ENCODE results near the gene BRI3. TPM values are rescaled to one million over a fixed set of nuclear protein-coding genes. Genes with fewer than 3 reads are reported as not detected.

Gene BRI3
- total RNA-seq, 2 experiments from 2014 or later = 57.0 to 59.3 TPM

DNA sequence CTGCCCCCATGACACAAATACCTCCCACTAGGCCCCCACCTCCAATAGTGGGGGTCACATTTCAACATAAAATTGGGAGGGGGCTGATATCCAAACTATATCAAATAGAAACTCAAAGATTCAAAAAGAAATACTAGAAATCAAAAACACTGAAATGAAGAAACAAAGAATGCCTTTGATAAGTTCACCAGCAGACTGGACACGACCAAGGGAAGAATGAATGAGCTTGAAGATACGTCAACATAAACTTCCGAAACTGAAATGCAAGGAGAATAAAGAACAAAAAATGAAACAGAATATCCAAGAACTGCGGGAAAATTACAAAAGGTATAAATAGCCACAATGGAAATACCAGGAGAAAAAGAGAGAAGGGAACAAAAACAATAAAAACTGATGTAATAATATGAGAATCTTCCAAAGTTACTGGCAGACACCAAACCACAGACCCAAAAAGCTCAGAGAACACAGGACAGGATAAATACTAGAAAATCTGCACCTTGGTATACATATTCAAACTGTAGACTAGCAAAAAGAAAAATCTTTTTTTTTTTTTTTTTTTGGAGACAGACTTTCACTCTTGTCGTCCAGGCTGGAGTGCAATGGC lies 49.5 kb downstream of the BRI3 start:
- POLR2A ChIA-PET = no interaction called here
- CTCF ChIA-PET = no interaction called here

DNA sequence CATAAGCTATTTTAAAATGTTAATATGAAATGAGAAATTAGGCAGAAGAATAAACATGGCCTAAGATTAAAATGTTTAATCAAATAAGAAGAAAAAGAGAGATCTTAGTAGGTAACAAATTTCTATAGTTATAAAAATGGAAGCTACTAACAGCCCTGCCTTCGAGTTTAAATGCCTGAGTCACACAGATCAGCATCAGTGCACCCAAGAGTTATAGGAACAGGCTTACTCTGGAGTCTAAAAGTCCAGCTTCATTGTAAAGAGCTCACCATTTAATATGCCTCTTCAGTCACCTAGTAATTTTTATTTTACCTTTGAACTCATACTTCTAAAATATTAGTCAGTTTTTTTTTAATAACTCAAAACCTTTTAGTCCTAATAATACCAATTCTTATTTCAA lies 52.6 kb downstream of the BRI3 start:
- POLR2A ChIA-PET = no interaction called here
- CTCF ChIA-PET = no interaction called here

DNA sequence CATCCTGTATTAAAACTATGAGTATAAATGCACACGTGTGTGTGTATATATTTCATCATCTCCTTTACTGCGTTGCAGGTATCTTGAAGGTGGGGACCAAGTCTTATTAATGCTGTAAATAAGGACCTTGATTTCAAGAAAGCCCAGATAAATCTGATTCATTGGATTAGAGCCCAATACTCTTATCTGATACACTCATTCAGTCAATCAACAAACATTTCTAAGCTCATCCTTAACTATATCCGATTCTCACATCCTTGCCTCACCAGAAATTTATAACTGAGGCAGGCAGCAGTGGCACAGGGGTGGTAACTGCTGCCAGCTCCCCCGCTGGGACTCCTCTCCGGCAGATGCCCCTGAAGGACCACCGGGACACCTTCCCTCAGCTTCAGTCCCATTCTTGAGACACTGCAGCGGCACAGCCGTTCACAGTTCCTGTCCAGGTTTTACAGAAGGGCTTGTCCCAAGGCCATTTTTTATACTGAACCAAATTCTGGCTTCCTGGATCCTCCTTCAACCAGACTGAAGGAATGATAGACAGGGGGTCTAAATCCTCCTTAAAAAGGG lies 54.0 kb downstream of the BRI3 start:
- POLR2A ChIA-PET = no interaction called here
- CTCF ChIA-PET = interaction anchor here (0.6 kb wide), 1 partner anchor 1214 kb away, joined by 3 read pairs; no protein-coding TSS in a partner anchor

DNA sequence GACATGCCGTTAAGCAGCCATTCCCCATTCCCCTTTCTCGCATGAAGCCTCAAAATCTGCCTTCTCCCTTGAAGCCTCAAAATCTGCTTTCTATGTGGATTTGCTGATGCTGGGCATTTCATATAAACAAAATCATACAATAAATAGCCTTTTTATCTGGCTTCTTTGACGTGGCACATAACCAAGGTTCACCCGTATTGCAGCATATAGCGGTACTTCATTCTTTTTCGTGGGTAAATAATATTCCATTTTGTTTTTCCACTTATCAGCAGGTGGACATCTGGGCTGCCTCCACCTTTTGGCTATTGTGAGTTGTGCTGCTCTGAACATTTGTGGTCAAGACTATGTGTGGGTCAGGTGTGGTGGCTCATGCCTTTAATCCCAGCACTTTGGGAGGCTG lies 57.0 kb downstream of the BRI3 start:
- POLR2A ChIA-PET = no interaction called here

DNA sequence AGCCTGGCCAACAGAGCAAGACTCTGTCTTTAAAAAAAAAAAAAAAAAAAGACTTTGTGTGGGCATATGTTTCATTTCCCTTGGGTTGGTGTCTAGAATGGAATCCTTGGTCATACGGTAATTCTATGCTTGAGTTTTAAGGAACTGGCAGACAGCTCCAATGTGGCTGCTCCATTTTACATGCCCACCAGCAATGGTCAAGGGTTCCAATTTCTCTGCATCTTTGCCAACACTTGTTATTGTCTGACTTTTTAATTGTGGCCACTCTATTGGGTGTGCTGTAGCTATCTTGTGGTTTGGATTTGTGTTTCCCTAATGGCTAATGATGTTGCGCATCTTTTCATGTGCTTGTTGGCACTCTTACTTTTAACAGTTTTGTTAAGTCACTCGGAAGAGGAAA lies 57.6 kb downstream of the BRI3 start:
- ChIA-PET POLR2A (no interaction called here), CTCF (interaction anchor here (0.7 kb wide), 1 partner anchor 292 kb away, joined by 4 read pairs; no protein-coding TSS in a partner anchor)

More for the DNA sequence above, 57.0 kb downstream of the BRI3 start:
- CTCF ChIA-PET = interaction anchor here (0.7 kb wide), 1 partner anchor 293 kb away, joined by 4 read pairs; no protein-coding TSS in a partner anchor

DNA sequence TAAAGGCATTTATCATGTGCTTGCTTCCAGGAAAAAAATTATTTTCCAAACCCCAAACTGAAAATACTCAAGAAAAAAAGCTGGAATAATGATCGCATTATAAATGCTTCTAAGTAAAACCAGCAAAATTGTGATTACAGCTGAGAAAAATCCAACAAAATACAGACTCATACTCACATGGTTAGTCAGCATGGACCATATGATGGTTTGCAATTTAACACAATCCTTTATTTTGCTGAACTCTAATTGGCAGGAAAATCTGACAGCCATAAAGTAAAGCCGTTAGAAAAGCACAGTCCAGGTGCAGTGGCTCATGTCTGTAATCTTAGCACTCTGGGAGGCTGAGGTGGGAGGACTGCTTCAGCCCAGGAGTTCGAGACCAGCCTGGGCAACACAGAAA lies 59.6 kb downstream of the BRI3 start:
- CTCF ChIA-PET = interaction anchor here (0.7 kb wide), 2 partner anchors 85 to 1253 kb away, joined by 3 to 4 read pairs; no protein-coding TSS in a partner anchor

More for the DNA sequence above, 59.6 kb downstream of the BRI3 start:
- POLR2A ChIA-PET = no interaction called here

Other genes starting within 250 kb of the BRI3 start
- 10 to 100 TPM; 13.7 to 14.7 TPM for gene LMTK2, start 174.8 kb upstream of the BRI3 start, total RNA-seq
- gene BHLHA15, start 70.2 kb upstream of the BRI3 start, total RNA-seq = under 1 TPM; 0.36 to 0.82 TPM
- 10 to 100 TPM; 25.6 to 32.7 TPM for gene TECPR1, start 29.5 kb upstream of the BRI3 start, total RNA-seq
- gene BAIAP2L1, start 119.4 kb downstream of the BRI3 start, total RNA-seq = under 1 TPM; 0.63 to 0.82 TPM

Measured in activated CD8-positive, alpha-beta memory T cell treated with anti-CD3 and anti-CD28 coated beads for 36 hours (primary cell).